Caco-2 (cell line): ENCODE results near the gene PRF1. TPM values are rescaled to one million over a fixed set of nuclear protein-coding genes. Genes with fewer than 3 reads are reported as not detected.

ENCODE experiments used
- BruUV-seq: library from RNA; stranded (reverse); fragments of 400-500 nt; replicated peaks from 2 replicates; lab custom pipeline; 2021; lab: Mats Ljungman, UMichigan
- CTCF ChIA-PET: fragments of 300-600 bp; sonication (Branson Sonifier 250); formaldehyde crosslinking; loops from one replicate; lab custom pipeline; 2022; ENCODE audit warnings: antibody characterized with exemption; lab: Charles Lee
- POLR2A ChIA-PET: fragments of 300-600 bp; sonication (Branson Sonifier 250); formaldehyde crosslinking; loops from one replicate; lab custom pipeline; 2022; ENCODE audit warnings: antibody characterized with exemption; lab: Charles Lee
- DNase-seq, 2 experiments: peaks; one replicate each; pipeline versions ENCODE4 v3.0.0 to v3.0.0-alpha.2; 2020 to 2022
- H3K27me3 ChIP-seq: replicated peaks from 2 replicates; pipeline ENCODE4 v1.6.0; 2011; ENCODE audit warnings: low read length; ENCODE audit not compliant: control insufficient read depth, insufficient read depth
- H3K36me3 ChIP-seq: 2 replicates; pipeline ENCODE4 v1.5.1; 2011; ENCODE audit warnings: low read length; ENCODE audit not compliant: control insufficient read depth, insufficient read depth
- H3K4me1 ChIP-seq: fragments of 250-450 bp; sonication (Bioruptor Pico); 2 replicates; pipeline ENCODE4 v1.5.1; 2020; ENCODE audit warnings: mild to moderate bottlenecking
- H3K4me3 ChIP-seq: 2 replicates; pipeline ENCODE4 v1.5.1; 2011; ENCODE audit warnings: low read depth, mild to moderate bottlenecking, control low read depth, low read length
- H3K9me3 ChIP-seq: fragments of 250-450 bp; sonication (Bioruptor Pico); 2 replicates; pipeline ENCODE4 v1.5.1; 2020; ENCODE audit warnings: mild to moderate bottlenecking, moderate library complexity
- H3K27ac Mint-ChIP-seq: one replicate; pipeline ENCODE4 v1.8.0; 2022; ENCODE audit warnings: mixed read lengths; ENCODE audit not compliant: unreplicated experiment
- H3K27me3 Mint-ChIP-seq: one replicate; pipeline ENCODE4 v1.8.0; 2022; ENCODE audit warnings: mixed read lengths; ENCODE audit not compliant: insufficient read depth, unreplicated experiment
- H3K36me3 Mint-ChIP-seq: one replicate; pipeline ENCODE4 v1.8.0; 2022; ENCODE audit warnings: mild to moderate bottlenecking, mixed read lengths; ENCODE audit not compliant: insufficient read depth, unreplicated experiment
- H3K4me1 Mint-ChIP-seq: one replicate; pipeline ENCODE4 v1.8.0; 2022; ENCODE audit warnings: low read depth, mixed read lengths; ENCODE audit not compliant: unreplicated experiment
- H3K4me3 Mint-ChIP-seq: one replicate; pipeline ENCODE4 v1.8.0; 2022; ENCODE audit warnings: mild to moderate bottlenecking, moderate library complexity, mixed read lengths; ENCODE audit not compliant: unreplicated experiment
- H3K9me3 Mint-ChIP-seq: one replicate; pipeline ENCODE4 v1.8.0; 2022; ENCODE audit warnings: mixed read lengths; ENCODE audit not compliant: unreplicated experiment
- CTCF ChIP-seq, 2 experiments: fragments of 200-600 bp in 1 of 2; IDR thresholded peaks; 1 replicate in 1 of 2; 2 replicates in 1 of 2; pipeline versions ENCODE4 v1.5.1 to v1.8.0; 2011 to 2022; ENCODE audit warnings: antibody characterized with exemption in 1 of 2, control low read depth in 1 of 2, inconsistent platforms in 1 of 2, low read depth in 1 of 2, low read length in 1 of 2, mild to moderate bottlenecking in 1 of 2, moderate library complexity in 1 of 2; ENCODE audit not compliant: insufficient read depth in 1 of 2, severe bottlenecking in 1 of 2, unreplicated experiment in 1 of 2
- intact Hi-C: fragments of 100-400 bp; cut with micrococcal nuclease; formaldehyde crosslinking; loops from one replicate; pipeline ENCODE4 v1.10.0; 2022; ENCODE audit not compliant: unreplicated experiment
- total RNA-seq: library from RNA; stranded (reverse); gene quantifications from 2 replicates; pipeline ENCODE4 v1.2.3, GENCODE V29; 2022

The PRF1 gene
- total RNA-seq, 1 experiment from 2014 or later: 0.34 TPM

GRCh38 chr10:70620020-70620289 is 17.4 kb upstream of the PRF1 start:
- Histone ChIP-seq H3K9me3 (peaks cover 18% of the 10 kb centered on the region), H3K27me3 (no peaks in the 10 kb centered on the region), H3K4me1 (no peaks in the 10 kb centered on the region), H3K36me3 (no peaks in the 10 kb centered on the region), H3K4me3 (no peak overlapping the region)
- intact Hi-C loops: no loop called here
- BruUV-seq: no TSS peak
- H3K27me3 Mint-ChIP-seq: peaks cover 12% of the 10 kb centered on the region
- H3K4me1 Mint-ChIP-seq: no peaks in the 10 kb centered on the region
- H3K36me3 Mint-ChIP-seq: no peaks in the 10 kb centered on the region
- CTCF ChIA-PET: no interaction called here
- H3K9me3 Mint-ChIP-seq: peaks cover 29% of the 10 kb centered on the region
- no peak for TF ChIP-seq CTCF (IDR thresholded peaks at IDR 0.05; ENCODE audit: insufficient read depth in 1 of 2, low read depth in 1 of 2, low read length in 1 of 2, severe bottlenecking in 1 of 2, unreplicated experiment in 1 of 2)
- POLR2A ChIA-PET: no interaction called here
- no peak overlapping the region for H3K4me3 Mint-ChIP-seq
- H3K27ac Mint-ChIP-seq: no peak overlapping the region
- DNase-seq: no peak

GRCh38 chr10:70619271-70620019 is 16.9 kb upstream of the PRF1 start:
- Mint-ChIP-seq H3K4me1 (no peaks in the 10 kb centered on the region), H3K4me3 (no peak overlapping the region), H3K27me3 (peaks cover 16% of the 10 kb centered on the region), H3K9me3 (peaks cover 29% of the 10 kb centered on the region), H3K36me3 (no peaks in the 10 kb centered on the region), H3K27ac (no peak overlapping the region)
- DNase-seq: no peak
- ChIA-PET CTCF (interaction anchor here (0.6 kb wide), 1 partner anchor 241 kb away, joined by 5 read pairs; no protein-coding TSS in a partner anchor), POLR2A (no interaction called here)
- BruUV-seq: no TSS peak
- H3K4me3 ChIP-seq: no peak overlapping the region
- intact Hi-C loops: loop anchor here (1.0 kb wide), 1 partner anchor 140 kb away; no protein-coding TSS in a partner anchor
- H3K4me1 ChIP-seq: no peaks in the 10 kb centered on the region
- H3K36me3 ChIP-seq: no peaks in the 10 kb centered on the region
- peak in 1 of 2 experiments; percentile 39 for TF ChIP-seq CTCF (IDR thresholded peaks at IDR 0.05; ENCODE audit: insufficient read depth in 1 of 2, low read depth in 1 of 2, low read length in 1 of 2, severe bottlenecking in 1 of 2, unreplicated experiment in 1 of 2)
- H3K27me3 ChIP-seq: no peaks in the 10 kb centered on the region
- H3K9me3 ChIP-seq: peaks cover 18% of the 10 kb centered on the region

- H3K4me3 Mint-ChIP-seq: no peak overlapping the region
- H3K36me3 Mint-ChIP-seq: no peaks in the 10 kb centered on the region
- intact Hi-C loops: loop anchor here (1.0 kb wide), 1 partner anchor 141 kb away; no protein-coding TSS in a partner anchor
- CTCF ChIA-PET: interaction anchor here (0.6 kb wide), 1 partner anchor 241 kb away, joined by 5 read pairs; no protein-coding TSS in a partner anchor
- peaks cover 29% of the 10 kb centered on the region for H3K9me3 Mint-ChIP-seq
- TF ChIP-seq CTCF (IDR thresholded peaks at IDR 0.05; ENCODE audit: insufficient read depth in 1 of 2, low read depth in 1 of 2, low read length in 1 of 2, severe bottlenecking in 1 of 2, unreplicated experiment in 1 of 2): no peak
- H3K27me3 Mint-ChIP-seq: peaks cover 20% of the 10 kb centered on the region
- Histone ChIP-seq H3K4me1 (no peaks in the 10 kb centered on the region), H3K9me3 (peaks cover 18% of the 10 kb centered on the region), H3K4me3 (no peak overlapping the region), H3K36me3 (no peaks in the 10 kb centered on the region), H3K27me3 (no peaks in the 10 kb centered on the region)
- no peak for DNase-seq
- H3K27ac Mint-ChIP-seq: no peak overlapping the region
- POLR2A ChIA-PET: no interaction called here
- BruUV-seq: no TSS peak
- no peaks in the 10 kb centered on the region for H3K4me1 Mint-ChIP-seq
These were observed 16.1 kb upstream of the PRF1 start for GRCh38 chr10:70618663-70619062.
